ENCODE results near the gene TJP2.
"Not testable (repeated sequence)": the region's sequence is repeated elsewhere in the genome, so short reads cannot be mapped to it uniquely, and the experiment has no call there.

The TJP2 gene

GRCh38 chr9:69155341-69156030 lies 18.6 kb upstream of the TJP2 start:
- H3K4me3 ChIP-seq (ENCODE audit: low read length): no peak overlapping the region
- DNase-seq (ENCODE audit: low read depth, low spot score): no peak

GRCh38 chr9:69157751-69158466 lies 16.2 kb upstream of the TJP2 start:
- DNase-seq (ENCODE audit: low read depth, low spot score): no peak
- H3K4me3 ChIP-seq (ENCODE audit: low read length): no peak overlapping the region

GRCh38 chr9:69158471-69158870 lies 15.6 kb upstream of the TJP2 start:
- no peak overlapping the region for H3K4me3 ChIP-seq (ENCODE audit: low read length)
- no peak for DNase-seq (ENCODE audit: low read depth, low spot score)

- not testable (repeated sequence) for H3K4me3 ChIP-seq (ENCODE audit: low read length); DNase-seq (ENCODE audit: low read depth, low spot score)
These were observed 9.5 kb upstream of the TJP2 start for GRCh38 chr9:69164573-69164972.

GRCh38 chr9:69165581-69165980 lies 8.5 kb upstream of the TJP2 start:
- DNase-seq (ENCODE audit: low read depth, low spot score): no peak
- no peak overlapping the region for H3K4me3 ChIP-seq (ENCODE audit: low read length)

- no peak overlapping the region for H3K4me3 ChIP-seq (ENCODE audit: low read length)
- DNase-seq (ENCODE audit: low read depth, low spot score): no peak
These were observed 5.3 kb upstream of the TJP2 start for GRCh38 chr9:69168709-69169217.

- no peak overlapping the region for H3K4me3 ChIP-seq (ENCODE audit: low read length)
These were observed 3.8 kb upstream of the TJP2 start for GRCh38 chr9:69170231-69170630.

GRCh38 chr9:69171049-69171448 lies 3.0 kb upstream of the TJP2 start:
- DNase-seq (ENCODE audit: low read depth, low spot score): no peak
- no peak overlapping the region for H3K4me3 ChIP-seq (ENCODE audit: low read length)

More at GRCh38 chr9:69170231-69170630, 3.8 kb upstream of the TJP2 start:
- no peak for DNase-seq (ENCODE audit: low read depth, low spot score)

GRCh38 chr9:69171517-69171916 lies 2.6 kb upstream of the TJP2 start:
- no peak overlapping the region for H3K4me3 ChIP-seq (ENCODE audit: low read length)
- no peak for DNase-seq (ENCODE audit: low read depth, low spot score)

- DNase-seq (ENCODE audit: low read depth, low spot score): no peak
- H3K4me3 ChIP-seq (ENCODE audit: low read length): no peak overlapping the region
These were observed 1.2 kb upstream of the TJP2 start for GRCh38 chr9:69172895-69173294.

- peak overlapping the region; percentile 68 for H3K4me3 ChIP-seq (ENCODE audit: low read length)
These were observed 583 bp upstream of the TJP2 start for GRCh38 chr9:69173497-69173890.

GRCh38 chr9:69174616-69175463 lies 763 bp downstream of the TJP2 start:
- DNase-seq (ENCODE audit: low read depth, low spot score): no peak
- peak overlapping the region; percentile 68 for H3K4me3 ChIP-seq (ENCODE audit: low read length)

More at GRCh38 chr9:69173497-69173890, 583 bp upstream of the TJP2 start:
- no peak for DNase-seq (ENCODE audit: low read depth, low spot score)

GRCh38 chr9:69175486-69175885 lies 1.4 kb downstream of the TJP2 start:
- no peak overlapping the region for H3K4me3 ChIP-seq (ENCODE audit: low read length)

GRCh38 chr9:69176471-69177171 lies 2.5 kb downstream of the TJP2 start:
- no peak overlapping the region for H3K4me3 ChIP-seq (ENCODE audit: low read length)

More at GRCh38 chr9:69175486-69175885, 1.4 kb downstream of the TJP2 start:
- no peak for DNase-seq (ENCODE audit: low read depth, low spot score)

GRCh38 chr9:69178583-69179011 lies 4.5 kb downstream of the TJP2 start:
- no peak overlapping the region for H3K4me3 ChIP-seq (ENCODE audit: low read length)
- DNase-seq (ENCODE audit: low read depth, low spot score): peak; percentile 48

More at GRCh38 chr9:69176471-69177171, 2.5 kb downstream of the TJP2 start:
- DNase-seq (ENCODE audit: low read depth, low spot score): no peak

- no peak overlapping the region for H3K4me3 ChIP-seq (ENCODE audit: low read length)
- DNase-seq (ENCODE audit: low read depth, low spot score): no peak
These were observed 5.0 kb downstream of the TJP2 start for GRCh38 chr9:69179037-69179436.

- no peak for DNase-seq (ENCODE audit: low read depth, low spot score)
- no peak overlapping the region for H3K4me3 ChIP-seq (ENCODE audit: low read length)
These were observed 6.1 kb downstream of the TJP2 start for GRCh38 chr9:69180200-69180599.

GRCh38 chr9:69180670-69181069 lies 6.6 kb downstream of the TJP2 start:
- H3K4me3 ChIP-seq (ENCODE audit: low read length): no peak overlapping the region
- peak; percentile 24 for DNase-seq (ENCODE audit: low read depth, low spot score)

GRCh38 chr9:69181908-69182353 lies 7.9 kb downstream of the TJP2 start:
- no peak overlapping the region for H3K4me3 ChIP-seq (ENCODE audit: low read length)
- DNase-seq (ENCODE audit: low read depth, low spot score): no peak

All from Jurkat, Clone E6-1 (cell line).